ENCODE measurements around the gene ITSN2. TPM values are rescaled to one million over a fixed set of nuclear protein-coding genes. Genes with fewer than 3 reads are reported as not detected.
"Not testable (repeated sequence)": the region's sequence is repeated elsewhere in the genome, so short reads cannot be mapped to it uniquely, and the experiment has no call there.

Gene ITSN2
- total RNA-seq, 1 donor from 2014 or later, result 52.7 TPM

DNA sequence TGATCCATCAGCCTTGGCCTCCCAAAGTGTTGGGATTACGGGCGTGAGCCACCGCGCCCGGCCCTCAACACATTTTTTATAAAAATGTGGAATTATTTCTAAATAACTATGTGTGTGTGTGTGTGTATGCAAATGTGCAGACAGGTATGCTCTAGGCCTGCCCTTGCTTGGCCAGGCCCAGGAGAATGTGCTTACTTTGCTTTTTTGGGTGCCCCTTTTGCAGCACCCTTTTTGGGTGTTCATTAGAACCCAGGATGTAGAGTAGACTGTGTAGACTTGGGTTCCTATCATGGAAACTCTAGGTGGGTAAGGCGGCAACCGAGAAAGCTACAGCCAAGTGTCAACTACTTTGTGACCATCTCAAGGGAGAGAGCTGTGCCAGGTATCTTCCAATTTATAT, 11.7 kb upstream of the ITSN2 start:
- no peak for ATAC-seq
- intact Hi-C loops (cut with micrococcal nuclease), result no loop called here
- DNase-seq, result no peak

DNA sequence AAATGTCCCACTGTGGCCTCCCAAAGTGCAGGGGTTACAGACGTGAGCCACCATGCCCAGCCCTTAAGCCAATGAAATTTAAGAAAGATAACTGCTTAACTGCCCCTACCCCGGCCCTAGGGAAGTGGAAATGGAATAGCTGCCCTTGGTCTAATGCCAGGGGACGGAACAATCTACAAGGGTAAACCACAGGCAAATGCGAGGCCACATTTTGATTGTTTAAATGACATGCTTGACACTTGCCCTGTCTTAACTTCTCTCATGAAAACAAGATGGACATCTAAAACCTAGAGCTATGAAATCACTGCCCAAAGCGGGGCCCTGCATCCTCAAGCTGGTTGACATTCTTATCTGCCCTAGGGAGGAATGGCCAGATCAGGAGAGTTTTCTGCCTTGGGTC, 5.5 kb upstream of the ITSN2 start:
- DNase-seq, result no peak
- no peak for ATAC-seq
- intact Hi-C loops (cut with micrococcal nuclease), result no loop called here

DNA sequence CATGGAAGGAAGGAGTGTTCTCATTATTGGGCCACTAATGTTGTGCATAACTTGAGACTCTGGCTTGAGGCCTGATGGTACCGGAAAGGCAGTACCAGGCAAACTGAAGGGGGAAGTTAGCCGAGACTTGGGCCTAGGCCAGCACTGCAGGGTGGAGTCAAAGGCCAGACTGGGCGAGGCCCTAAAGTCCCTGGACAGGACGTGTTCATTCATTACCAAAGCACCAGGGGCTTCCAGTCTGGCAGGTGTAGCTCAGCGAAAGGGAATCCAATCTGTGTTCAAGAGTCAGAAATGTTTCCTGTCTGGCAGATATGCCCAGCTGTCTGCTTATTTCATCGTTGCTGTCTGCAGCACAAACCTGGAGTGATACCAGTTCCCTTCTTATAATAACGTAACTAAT, 4.7 kb upstream of the ITSN2 start:
- intact Hi-C loops (cut with micrococcal nuclease), result no loop called here
- DNase-seq (peak; percentile 87), ATAC-seq (peak; percentile 70)

DNA sequence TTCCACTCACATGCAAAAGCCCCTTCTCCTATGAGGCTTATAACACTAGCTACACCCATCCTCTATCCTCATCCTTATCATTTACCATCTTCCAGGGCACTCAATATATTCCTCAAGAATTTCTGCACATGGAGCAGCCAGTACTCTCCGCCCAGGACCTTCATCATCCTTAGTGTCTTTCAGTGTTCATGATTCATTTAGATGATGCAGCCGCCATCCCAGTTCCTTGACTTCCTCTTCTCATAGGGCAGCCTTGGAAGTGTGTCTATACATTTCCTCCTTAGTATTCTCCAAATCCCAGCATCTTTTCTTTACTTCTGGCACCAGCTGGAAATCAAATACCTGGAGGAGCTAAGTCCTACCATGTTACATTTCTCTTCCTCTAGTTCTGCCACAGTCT, 3.0 kb upstream of the ITSN2 start:
- no peak for ATAC-seq
- no peak for DNase-seq
- intact Hi-C loops (cut with micrococcal nuclease), result no loop called here

DNA sequence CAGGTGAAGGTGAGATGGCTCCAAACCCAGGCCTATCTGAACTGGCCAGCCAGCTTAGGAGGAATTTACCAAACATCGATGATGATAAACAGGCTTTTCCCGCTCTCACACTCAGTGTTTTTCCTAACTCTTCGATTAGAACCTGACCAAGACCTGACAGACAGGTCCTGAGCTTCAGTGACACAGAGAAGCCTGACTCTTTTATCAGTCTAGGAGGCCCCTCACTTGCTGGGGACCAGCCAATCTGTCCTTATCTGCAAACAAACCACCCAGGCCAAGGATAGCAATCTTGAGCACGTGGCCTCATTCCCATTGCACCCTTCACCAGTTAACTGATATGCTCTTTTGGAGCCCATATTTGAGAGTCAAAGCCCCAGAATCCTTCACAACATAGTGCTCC, 1.9 kb upstream of the ITSN2 start:
- ATAC-seq (no peak), DNase-seq (no peak)
- intact Hi-C loops (cut with micrococcal nuclease), result no loop called here

DNA sequence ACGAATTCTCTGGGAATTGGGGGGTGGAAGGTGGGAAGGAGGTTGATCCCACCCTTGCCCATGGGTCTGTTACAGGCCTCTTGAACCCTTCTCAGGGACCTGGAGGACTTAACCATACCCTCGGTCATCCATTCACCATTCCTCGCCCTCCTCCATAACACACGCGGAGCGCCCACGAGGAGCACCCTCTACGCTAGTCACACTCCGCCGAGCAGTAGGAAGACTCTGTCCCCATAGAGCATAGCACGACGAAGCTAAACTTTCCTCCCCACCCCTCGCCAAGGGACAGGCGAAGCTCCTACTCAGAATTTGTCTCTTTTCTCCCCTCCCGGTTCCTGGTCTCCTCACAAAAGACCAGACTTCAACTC, 611 bp upstream of the ITSN2 start:
- intact Hi-C loops (cut with micrococcal nuclease), result no loop called here
- no peak for DNase-seq
- peak; percentile 1 for ATAC-seq

DNA sequence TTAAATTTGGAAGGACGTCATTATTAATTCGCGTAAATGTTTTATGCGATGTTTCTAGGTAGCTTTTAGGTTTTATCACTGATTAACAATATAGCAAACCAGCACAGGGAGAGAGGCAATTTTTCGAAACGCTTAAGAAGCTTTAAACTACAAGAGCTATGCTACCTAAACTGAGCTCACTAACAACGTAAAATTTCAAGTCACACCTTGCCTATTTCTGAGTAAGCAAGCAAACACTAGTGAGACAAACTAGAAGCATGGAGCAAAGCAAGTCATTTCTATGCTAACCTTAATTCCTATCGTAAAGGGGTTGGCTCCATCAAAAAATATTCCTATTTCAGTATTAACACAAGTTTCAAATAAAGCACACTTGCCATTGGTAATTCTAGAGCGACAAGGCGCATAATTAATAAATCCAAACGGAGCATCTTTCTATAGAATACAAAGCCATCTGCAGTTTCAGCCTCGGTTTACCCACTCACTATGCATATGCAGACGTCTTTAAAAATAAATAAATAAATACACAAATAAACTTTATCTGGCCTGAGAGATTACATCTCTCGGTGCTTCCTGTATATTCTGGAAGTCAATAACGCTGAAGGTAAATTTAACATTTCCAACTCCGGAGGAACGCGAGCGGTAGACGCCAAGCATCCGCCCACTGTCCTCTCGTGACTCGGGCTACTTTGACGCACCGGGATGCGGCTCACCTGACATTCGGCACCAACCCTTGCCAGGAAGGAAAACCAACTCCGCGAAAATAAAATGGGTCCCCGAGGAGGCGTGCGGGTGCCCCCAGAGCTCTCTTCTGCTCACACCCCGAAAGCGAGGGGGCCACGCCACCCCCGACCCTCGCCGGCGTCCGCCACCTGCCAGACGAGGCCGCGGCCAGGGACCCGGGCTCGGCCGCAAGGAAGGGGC, 947 bp downstream of the ITSN2 start:
- intact Hi-C loops (cut with micrococcal nuclease), result no loop called here
- DNase-seq (peak; percentile 42), ATAC-seq (peak; percentile 23)

DNA sequence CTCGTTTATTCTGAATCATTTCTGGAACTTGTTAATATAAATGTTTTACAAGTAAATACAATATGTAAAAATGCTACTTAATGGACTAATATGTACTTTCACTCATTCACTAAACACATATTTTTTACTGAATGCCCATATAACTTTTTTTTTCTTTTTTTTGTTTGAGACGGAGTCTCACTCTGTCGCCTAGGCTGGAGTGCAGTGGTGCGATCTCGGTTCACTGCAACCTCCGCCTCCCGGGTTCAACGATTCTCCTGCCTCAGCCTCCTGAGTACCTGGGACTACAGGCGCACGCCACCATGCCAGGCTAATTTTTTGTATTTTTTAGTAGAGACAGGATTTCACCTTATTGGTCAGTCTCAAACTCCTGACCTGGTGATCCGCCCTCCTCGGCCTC, 2.6 kb downstream of the ITSN2 start:
- intact Hi-C loops (cut with micrococcal nuclease); DNase-seq; ATAC-seq: not testable (repeated sequence)

DNA sequence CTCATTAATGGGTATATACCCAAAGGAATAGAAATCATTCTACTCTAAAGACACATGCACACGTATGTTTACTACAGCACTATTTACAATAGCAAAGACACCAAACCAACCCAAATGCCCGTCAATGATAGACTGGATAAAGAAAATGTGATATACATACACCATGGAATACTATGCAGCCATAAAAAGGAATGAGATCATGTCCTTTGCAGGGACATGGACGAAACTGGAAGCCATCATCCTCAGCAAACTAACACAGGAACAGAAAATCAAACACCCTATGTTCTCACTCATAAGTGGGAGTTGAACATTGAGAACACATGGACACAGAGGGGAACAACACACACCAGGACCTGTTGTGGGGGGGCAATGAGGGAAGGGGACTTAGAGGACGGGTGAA, 3.2 kb downstream of the ITSN2 start:
- intact Hi-C loops (cut with micrococcal nuclease); DNase-seq; ATAC-seq: not testable (repeated sequence)

DNA sequence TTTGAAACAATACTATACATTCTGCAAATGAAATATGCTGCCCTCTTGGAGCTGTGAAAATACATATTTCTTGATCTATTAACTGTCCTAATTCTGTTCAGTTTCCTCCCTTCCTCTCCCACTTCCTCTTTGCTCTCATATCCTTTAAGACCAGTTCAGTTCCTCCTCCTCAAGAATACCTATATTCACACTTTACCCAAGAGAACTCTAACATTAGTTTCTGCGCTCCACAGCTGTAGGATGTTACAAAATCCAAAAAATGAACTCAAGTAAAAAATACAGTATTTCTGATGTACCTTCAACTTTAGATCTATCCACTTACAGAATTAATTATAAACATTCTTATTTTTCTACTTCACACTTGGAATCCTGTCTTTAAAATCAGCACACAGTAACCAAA, 5.4 kb downstream of the ITSN2 start:
- ATAC-seq (no peak), DNase-seq (no peak)
- intact Hi-C loops (cut with micrococcal nuclease), result no loop called here

DNA sequence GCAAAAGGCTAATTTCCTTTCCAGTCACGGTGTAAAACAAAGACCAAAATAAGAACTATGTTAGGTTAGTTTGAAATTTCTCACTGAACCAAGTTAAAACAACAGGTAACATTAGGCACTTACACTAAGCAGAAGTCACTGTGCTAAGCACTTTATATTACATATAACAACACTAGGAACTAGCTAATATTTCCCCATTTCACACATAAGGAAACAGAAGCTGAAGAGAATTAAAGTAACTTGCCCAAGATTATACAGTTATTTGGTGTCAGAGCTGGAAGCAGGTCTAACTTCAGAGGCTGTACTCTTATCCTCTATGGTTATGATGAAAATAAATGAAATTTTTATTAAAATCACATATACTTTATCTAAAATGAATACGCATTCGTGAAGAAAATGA, 5.9 kb downstream of the ITSN2 start:
- no peak for DNase-seq
- ATAC-seq, result no peak
- intact Hi-C loops (cut with micrococcal nuclease), result no loop called here

DNA sequence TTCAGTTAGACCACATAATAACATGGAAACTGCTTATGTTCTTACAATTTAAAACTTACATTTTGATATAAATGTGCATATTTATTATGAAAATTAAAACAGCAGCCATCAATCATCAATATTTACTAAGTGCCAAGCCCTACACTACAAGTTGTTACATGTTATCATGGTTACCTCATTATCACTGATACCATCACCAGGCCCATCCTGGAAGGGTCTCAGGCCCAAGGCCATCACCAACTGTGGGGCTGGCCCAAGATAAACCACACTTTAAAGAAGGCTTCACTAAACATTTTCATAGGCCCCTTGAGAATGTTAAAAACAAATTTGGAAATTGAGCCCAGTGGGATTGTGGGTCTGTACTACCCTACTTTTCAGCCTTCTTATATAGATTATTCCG, 6.4 kb downstream of the ITSN2 start:
- intact Hi-C loops (cut with micrococcal nuclease), result no loop called here
- ATAC-seq, result no peak
- no peak for DNase-seq

DNA sequence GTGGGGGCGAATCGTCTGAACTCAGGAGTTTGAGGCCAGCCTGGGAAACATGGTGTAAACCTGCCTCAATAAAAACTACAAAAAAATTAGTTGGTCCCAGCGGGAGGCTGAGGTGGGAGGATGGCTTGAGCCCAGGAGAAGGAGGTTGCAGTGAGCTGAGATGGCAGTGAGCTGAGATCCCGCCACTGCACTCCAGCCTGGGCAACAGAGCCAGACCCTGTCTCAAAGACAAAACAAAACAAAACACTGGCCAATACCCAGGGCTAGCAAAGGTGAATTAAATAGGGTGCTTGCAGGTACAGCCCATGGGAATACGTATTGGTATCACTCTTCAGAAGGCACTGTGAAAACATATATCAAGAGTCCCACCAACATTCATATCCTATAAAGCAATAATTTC, 7.0 kb downstream of the ITSN2 start:
- intact Hi-C loops (cut with micrococcal nuclease), result no loop called here
- no peak for ATAC-seq
- DNase-seq, result no peak

DNA sequence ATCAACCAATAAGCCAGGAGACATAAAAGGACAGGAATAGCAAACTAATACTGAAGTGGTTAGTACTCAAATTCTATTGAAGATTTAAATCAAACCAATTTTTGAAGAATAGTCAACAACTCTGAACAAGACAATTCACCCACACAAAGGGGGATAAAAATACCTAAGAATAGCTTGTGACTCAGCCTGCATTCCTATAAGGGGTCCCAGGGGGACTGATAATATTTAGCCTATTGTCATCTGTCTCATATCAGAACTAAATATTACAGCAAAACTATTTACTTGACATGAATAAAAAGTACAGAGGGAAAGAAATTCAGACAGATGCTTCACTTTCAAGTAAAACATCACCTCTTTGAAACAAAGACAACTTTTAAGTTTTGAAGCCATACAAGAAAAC, 7.7 kb downstream of the ITSN2 start:
- ATAC-seq (no peak), DNase-seq (no peak)
- intact Hi-C loops (cut with micrococcal nuclease), result no loop called here

DNA sequence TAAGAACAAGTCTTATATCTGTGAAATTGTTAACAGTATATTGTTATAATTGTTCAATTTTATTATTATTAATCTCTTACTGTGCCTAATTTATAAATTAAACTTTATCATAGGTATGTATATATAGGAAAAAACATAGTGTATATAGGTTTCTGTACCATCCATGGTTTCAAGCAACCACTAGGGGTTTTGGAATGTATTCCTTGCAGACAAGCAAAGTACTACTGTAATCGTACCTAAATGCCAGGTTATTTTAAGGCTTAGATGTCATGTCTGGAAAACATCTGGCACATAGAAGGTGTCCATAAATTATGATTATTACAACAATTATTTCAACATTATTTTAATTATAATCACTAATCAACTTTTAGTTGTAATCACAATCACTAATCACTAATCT, 8.4 kb downstream of the ITSN2 start:
- intact Hi-C loops (cut with micrococcal nuclease), result no loop called here
- ATAC-seq, result peak; percentile 59

DNA sequence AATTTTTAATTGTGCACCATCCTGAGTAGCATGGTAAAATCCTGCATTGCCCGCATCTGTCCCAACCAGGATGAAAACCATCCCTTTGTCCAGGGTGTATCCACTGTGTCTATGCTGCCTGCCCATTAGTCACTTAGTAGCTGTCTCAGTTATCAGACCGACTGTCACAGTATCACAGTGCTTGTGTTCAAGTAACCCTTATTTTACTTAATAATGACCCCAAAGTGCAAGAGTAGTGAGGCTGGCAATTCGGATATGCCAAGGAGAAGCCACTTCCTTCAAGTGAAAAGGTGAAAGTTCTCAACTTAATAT, 8.8 kb downstream of the ITSN2 start:
- intact Hi-C loops (cut with micrococcal nuclease), result no loop called here
- no peak for DNase-seq
- ATAC-seq, result peak; percentile 58

More for the DNA sequence above, 8.4 kb downstream of the ITSN2 start:
- no peak for DNase-seq

DNA sequence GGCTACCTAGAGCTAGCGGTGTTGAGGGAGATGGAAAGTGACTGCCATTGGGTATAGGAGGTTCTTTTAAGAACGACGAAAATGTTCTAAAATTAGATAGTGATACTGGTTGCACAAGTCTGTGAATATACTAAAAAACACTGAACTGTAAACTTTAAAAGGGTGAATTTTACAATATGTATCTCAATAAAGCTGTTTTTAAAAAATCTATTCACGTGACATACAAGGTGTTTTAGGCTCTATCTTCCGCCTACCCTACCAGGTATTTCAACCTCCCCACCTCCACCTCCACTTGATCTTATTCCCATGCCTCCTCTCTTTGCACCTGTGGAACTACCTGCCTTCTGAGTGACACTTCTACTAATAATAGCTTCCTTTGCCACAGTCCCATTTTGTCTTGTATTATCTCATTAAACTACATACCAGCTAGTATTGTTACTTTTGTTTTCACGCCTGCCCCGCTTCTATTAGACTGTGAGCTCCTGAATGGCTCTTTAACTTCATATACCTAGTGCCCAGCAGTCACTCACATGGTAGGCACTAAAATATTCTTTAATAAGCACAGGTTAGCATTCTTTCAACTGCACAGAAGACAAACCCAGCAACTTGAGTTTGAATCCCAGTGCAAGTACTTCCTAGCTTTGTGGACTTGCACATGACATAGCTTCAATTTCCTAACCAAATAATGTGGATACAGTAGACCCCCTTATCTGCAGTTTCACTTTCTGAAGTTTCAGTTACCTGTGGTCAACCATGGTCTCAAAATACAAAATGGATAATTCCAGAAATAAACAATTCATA, 9.3 kb downstream of the ITSN2 start:
- no peak for DNase-seq
- no peak for ATAC-seq
- intact Hi-C loops (cut with micrococcal nuclease), result no loop called here

DNA sequence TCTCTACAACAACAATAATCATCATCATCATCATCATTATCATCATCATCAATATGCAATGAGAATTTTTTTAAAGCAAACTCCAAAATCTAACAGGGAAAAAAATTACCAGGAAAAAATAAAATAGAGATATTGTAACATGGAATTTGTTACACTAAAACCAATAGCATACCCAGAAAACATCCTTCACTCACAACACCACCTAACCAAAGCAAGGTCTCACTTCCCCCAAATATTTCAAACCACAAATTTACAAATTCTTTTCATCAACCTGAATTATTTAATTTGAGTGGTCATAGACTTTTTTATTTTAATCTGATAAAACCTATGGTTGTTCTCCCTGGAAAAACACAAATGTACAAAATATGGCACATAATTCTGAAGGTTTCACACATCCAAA, 11.2 kb downstream of the ITSN2 start:
- DNase-seq (no peak), ATAC-seq (no peak)
- intact Hi-C loops (cut with micrococcal nuclease), result no loop called here

DNA sequence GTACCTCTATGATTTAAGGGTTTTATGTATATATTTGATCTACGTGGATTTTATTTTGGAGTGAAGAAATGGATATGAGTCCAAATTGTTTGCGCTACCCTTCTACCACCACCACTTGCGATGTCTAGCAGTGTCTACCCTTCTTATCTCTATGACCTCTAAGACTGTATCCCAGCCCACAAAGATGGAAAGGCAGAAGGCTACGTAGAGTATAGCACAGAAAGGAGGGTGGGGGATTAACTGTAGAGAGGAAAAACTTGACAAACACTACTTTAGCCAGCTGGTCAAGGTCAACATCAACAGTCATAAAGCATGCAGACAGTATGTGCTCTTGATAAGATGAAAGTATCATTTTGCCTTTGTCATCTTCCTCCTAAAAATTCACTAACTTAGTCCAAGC, 14.4 kb downstream of the ITSN2 start:
- intact Hi-C loops (cut with micrococcal nuclease), result no loop called here
- ATAC-seq, result peak; percentile 21
- DNase-seq, result no peak

DNA sequence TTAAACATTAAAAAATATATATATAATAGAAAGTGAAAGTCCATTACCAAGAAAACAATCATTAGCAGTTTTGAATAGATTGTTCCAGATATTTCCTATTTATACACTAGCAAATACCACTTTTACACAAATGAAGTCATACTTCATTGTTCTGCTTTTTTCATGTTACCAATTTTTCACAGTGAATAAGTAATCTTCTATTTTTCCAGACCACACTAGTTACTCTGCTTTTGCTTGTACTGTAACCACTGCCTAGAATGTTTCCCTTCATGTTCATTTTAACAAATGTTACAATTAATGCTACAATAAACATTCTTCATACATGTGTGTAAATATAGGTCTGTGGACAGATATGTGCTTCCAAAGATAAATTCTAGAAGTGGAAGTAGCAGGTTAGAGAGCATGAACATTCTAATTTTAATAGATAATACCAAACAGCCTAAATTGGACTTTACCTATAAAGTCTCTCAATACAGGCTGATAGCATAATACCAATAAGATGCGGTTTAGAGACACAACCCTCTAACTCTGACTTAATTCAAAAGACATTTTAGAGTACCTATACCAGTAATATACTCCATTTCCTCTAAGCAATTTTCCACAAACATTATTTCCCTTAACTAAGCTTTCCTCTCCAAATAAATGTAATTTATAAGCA, 17.0 kb downstream of the ITSN2 start:
- DNase-seq (no peak), ATAC-seq (no peak)
- intact Hi-C loops (cut with micrococcal nuclease), result no loop called here
